Measurements from ENCODE around the gene BOD1L2.

DNA sequence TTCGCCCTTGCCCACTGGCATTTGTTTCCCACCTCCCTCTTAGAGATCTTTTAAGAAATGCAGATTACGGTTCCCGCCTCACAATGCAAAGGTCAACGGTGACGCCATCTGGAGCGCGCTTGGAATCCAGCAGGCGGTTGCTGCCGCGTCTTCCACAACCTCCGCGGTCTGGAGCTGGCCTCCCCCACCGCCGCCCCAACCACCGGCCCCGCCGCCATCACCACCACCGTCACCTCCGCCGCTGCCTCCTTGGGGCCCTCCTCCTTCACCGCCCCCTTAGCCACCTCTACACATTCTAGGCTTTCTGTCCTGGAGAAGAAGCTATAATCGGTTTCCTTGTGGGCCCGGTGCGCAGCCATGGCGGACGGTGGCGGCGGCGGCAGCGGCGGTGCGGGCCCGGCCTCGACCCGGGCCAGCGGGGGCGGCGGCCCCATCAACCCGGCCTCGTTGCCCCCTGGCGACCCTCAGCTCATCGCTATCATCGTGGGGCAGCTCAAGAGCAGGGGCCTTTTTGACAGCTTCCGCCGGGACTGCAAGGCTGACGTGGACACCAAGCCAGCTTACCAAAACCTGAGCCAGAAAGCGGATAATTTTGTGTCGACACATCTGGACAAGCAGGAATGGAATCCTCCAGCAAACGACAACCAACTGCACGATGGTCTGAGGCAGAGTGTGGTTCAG is at the start of gene BOD1L2:
- TF ChIP-seq, protein P1, sequence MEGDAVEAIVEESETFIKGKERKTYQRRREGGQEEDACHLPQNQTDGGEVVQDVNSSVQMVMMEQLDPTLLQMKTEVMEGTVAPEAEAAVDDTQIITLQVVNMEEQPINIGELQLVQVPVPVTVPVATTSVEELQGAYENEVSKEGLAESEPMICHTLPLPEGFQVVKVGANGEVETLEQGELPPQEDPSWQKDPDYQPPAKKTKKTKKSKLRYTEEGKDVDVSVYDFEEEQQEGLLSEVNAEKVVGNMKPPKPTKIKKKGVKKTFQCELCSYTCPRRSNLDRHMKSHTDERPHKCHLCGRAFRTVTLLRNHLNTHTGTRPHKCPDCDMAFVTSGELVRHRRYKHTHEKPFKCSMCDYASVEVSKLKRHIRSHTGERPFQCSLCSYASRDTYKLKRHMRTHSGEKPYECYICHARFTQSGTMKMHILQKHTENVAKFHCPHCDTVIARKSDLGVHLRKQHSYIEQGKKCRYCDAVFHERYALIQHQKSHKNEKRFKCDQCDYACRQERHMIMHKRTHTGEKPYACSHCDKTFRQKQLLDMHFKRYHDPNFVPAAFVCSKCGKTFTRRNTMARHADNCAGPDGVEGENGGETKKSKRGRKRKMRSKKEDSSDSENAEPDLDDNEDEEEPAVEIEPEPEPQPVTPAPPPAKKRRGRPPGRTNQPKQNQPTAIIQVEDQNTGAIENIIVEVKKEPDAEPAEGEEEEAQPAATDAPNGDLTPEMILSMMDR (IDR thresholded peaks at IDR 0.05), result no peak
- TF ChIP-seq ZFX (IDR thresholded peaks at IDR 0.05; ENCODE audit: borderline replicate concordance), result no peak
